GM19452 (cell line): ENCODE measurements around the gene PHLDB3.
"Not testable (repeated sequence)": the region's sequence is repeated elsewhere in the genome, so short reads cannot be mapped to it uniquely, and the experiment has no call there.

Experiments
- ATAC-seq: cut with Tn5 transposase; IDR thresholded peaks from one replicate; pipeline ENCODE4 v1.9.1; 2021; ENCODE audit not compliant: unreplicated experiment

PHLDB3 gene

GRCh38 chr19:43447655-43448054, 56.9 kb downstream of the PHLDB3 start:
- no peak for ATAC-seq

GRCh38 chr19:43446746-43447489, 57.6 kb downstream of the PHLDB3 start:
- ATAC-seq = no peak

GRCh38 chr19:43445426-43445825, 59.1 kb downstream of the PHLDB3 start:
- no peak for ATAC-seq

- ATAC-seq = no peak
Measured at GRCh38 chr19:43444531-43445287, 59.8 kb downstream of the PHLDB3 start.

GRCh38 chr19:43444091-43444490, 60.5 kb downstream of the PHLDB3 start:
- ATAC-seq = not testable (repeated sequence)

- no peak for ATAC-seq
Measured at GRCh38 chr19:43441716-43442115, 62.8 kb downstream of the PHLDB3 start.

- ATAC-seq = no peak
Measured at GRCh38 chr19:43439709-43440063, 64.9 kb downstream of the PHLDB3 start.

- no peak for ATAC-seq
Measured at GRCh38 chr19:43439032-43439708, 65.4 kb downstream of the PHLDB3 start.

- ATAC-seq = no peak
Measured at GRCh38 chr19:43438291-43439031, 66.1 kb downstream of the PHLDB3 start.

GRCh38 chr19:43437712-43438111, 66.8 kb downstream of the PHLDB3 start:
- ATAC-seq = no peak

- not testable (repeated sequence) for ATAC-seq
Measured at GRCh38 chr19:43437284-43437683, 67.3 kb downstream of the PHLDB3 start.

- ATAC-seq = no peak
Measured at GRCh38 chr19:43435775-43436174, 68.8 kb downstream of the PHLDB3 start.

GRCh38 chr19:43433689-43434088, 70.9 kb downstream of the PHLDB3 start:
- ATAC-seq = no peak

- no peak for ATAC-seq
Measured at GRCh38 chr19:43433358-43433673, 71.2 kb downstream of the PHLDB3 start.

- ATAC-seq = no peak
Measured at GRCh38 chr19:43430976-43431375, 73.6 kb downstream of the PHLDB3 start.

GRCh38 chr19:43430142-43430710, 74.3 kb downstream of the PHLDB3 start:
- no peak for ATAC-seq

GRCh38 chr19:43429395-43429794, 75.2 kb downstream of the PHLDB3 start:
- ATAC-seq = no peak

GRCh38 chr19:43425567-43426392, 78.8 kb downstream of the PHLDB3 start:
- no peak for ATAC-seq
